HepG2 (cell line): ENCODE data around the gene ESYT1. TPM values are rescaled to one million over a fixed set of nuclear protein-coding genes. Genes with fewer than 3 reads are reported as not detected.

Experiments used
- CEBPG ChIP-seq: IDR thresholded peaks from 2 replicates; pipeline ENCODE4 v1.6.1; 2016
- EP300 ChIP-seq, 3 experiments: sonication (generic) in 1 of 3; formaldehyde crosslinking in 1 of 3; IDR thresholded peaks; 2 replicates each; pipeline versions ENCODE4 v1.5.1 to v1.6.1; 2011 to 2020; ENCODE audit warnings: low read depth in 2 of 3, low read length in 2 of 3, borderline replicate concordance in 1 of 3, improper control_type of control experiment in 1 of 3, mild to moderate bottlenecking in 1 of 3, missing genetic modification reagents in 1 of 3, moderate library complexity in 1 of 3
- SPEN ChIP-seq: sonication (generic); formaldehyde crosslinking; IDR thresholded peaks from 2 replicates; pipeline ENCODE4 v1.5.1; 2020; ENCODE audit warnings: low read depth, mild to moderate bottlenecking, missing genetic modification reagents
- SRF ChIP-seq: IDR thresholded peaks from 2 replicates; pipeline ENCODE4 v1.6.1; 2011; ENCODE audit warnings: mild to moderate bottlenecking, low read depth, low read length, moderate library complexity
- ZNF121 ChIP-seq: sonication (generic); formaldehyde crosslinking; IDR thresholded peaks from 2 replicates; pipeline ENCODE4 v1.5.0; 2020; ENCODE audit warnings: mild to moderate bottlenecking, missing genetic modification reagents
- ZNF20 ChIP-seq: sonication (generic); formaldehyde crosslinking; IDR thresholded peaks from 2 replicates; pipeline ENCODE4 v1.4.0; 2020; ENCODE audit warnings: mild to moderate bottlenecking, moderate library complexity, missing genetic modification reagents
- ZNF230 ChIP-seq: sonication (generic); formaldehyde crosslinking; IDR thresholded peaks from 2 replicates; pipeline ENCODE4 v1.4.0; 2020; ENCODE audit warnings: mild to moderate bottlenecking, missing genetic modification reagents
- ZNF672 ChIP-seq: sonication (generic); formaldehyde crosslinking; IDR thresholded peaks from 2 replicates; pipeline ENCODE4 v1.8.1; 2022; ENCODE audit warnings: missing genetic modification reagents
- ZSCAN29 ChIP-seq: sonication (generic); formaldehyde crosslinking; conservative IDR thresholded peaks from 2 replicates; pipeline ENCODE4 v1.4.0; 2020; ENCODE audit warnings: mild to moderate bottlenecking, missing genetic modification reagents
- polyA plus RNA-seq, 8 experiments: library from polyadenylated mRNA; depleted of rRNA in 3 of 8; stranded (reverse) in 7 of 8; unstranded in 1 of 8; fragments of >200 nt; fragmentation: Illumina TruSeq in 4 of 8; extraction: Trizol in 4 of 8; gene quantifications; 2 replicates each; pipeline versions ENCODE4 v1.2.1 to v1.2.3, GENCODE V29; 2011 to 2016; ENCODE audit warnings: low read depth in 4 of 8, missing spikeins in 1 of 8, mixed read lengths in 1 of 8; ENCODE audit not compliant: insufficient read depth in 1 of 8
- total RNA-seq, 5 experiments: library from RNA; depleted of rRNA; stranded (reverse); fragments of >200 nt; fragmentation: Illumina TruSeq; extraction: Trizol; gene quantifications; 2 replicates each; pipeline ENCODE4 v1.2.3, GENCODE V29; 2016; ENCODE audit warnings: low read depth in 1 of 5
- TF ChIP-seq, protein P1 (sequence below): sonication (generic); formaldehyde crosslinking; IDR thresholded peaks from 2 replicates; pipeline ENCODE4 v1.4.0; 2020; ENCODE audit warnings: missing genetic modification reagents, borderline replicate concordance
- TF ChIP-seq, protein P2 (sequence below): sonication (generic); formaldehyde crosslinking; IDR thresholded peaks from 2 replicates; pipeline ENCODE4 v1.4.0; 2020; ENCODE audit warnings: missing genetic modification reagents
- TF ChIP-seq, protein P3 (sequence below): sonication (generic); formaldehyde crosslinking; IDR thresholded peaks from 2 replicates; pipeline ENCODE4 v1.8.1; 2023; ENCODE audit warnings: mild to moderate bottlenecking, moderate library complexity, missing genetic modification reagents
- TF ChIP-seq, protein P4 (sequence below): sonication (generic); formaldehyde crosslinking; IDR thresholded peaks from 2 replicates; pipeline ENCODE4 v1.4.0; 2020; ENCODE audit warnings: missing genetic modification reagents, borderline replicate concordance
- TF ChIP-seq, protein P5 (sequence below): IDR thresholded peaks from 2 replicates; pipeline ENCODE4 v1.6.1; 2016; ENCODE audit warnings: low read depth

The ESYT1 gene
- total and polyA plus RNA-seq, 2 of the 13 experiments (the other 11 are each of a cell fraction or from before 2014, with no cell fraction given): 66.9 to 71.0 TPM

DNA sequence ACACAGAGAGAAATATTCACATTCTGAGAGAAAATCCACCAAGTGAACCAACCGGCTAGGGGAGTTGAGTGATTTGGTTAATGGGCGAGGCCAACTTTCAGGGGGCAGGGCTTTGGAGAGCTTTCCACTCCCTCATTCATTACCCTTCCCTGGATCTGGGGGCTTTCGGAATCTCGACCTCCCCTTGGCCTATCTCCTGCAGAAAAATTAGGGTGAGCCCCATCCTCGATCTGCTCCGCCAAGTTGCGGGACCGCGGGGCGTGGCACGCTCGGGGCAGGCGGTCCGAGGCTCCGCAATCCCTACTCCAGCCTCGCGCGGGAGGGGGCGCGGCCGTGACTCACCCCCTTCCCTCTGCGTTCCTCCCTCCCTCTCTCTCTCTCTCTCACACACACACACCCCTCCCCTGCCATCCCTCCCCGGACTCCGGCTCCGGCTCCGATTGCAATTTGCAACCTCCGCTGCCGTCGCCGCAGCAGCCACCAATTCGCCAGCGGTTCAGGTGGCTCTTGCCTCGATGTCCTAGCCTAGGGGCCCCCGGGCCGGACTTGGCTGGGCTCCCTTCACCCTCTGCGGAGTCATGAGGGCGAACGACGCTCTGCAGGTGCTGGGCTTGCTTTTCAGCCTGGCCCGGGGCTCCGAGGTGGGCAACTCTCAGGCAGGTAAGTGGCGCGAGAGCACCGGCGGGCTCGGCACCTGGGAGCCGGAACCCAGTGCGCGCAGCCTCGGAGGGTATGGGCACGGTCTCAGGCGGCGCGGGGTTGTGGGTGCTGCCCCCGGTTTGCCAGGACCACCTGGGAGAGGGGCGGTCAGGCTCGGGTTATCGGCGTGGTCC lies 48.1 kb upstream of the ESYT1 start, which contains the start of gene ERBB3 (continued):
- TF ChIP-seq, protein P1, sequence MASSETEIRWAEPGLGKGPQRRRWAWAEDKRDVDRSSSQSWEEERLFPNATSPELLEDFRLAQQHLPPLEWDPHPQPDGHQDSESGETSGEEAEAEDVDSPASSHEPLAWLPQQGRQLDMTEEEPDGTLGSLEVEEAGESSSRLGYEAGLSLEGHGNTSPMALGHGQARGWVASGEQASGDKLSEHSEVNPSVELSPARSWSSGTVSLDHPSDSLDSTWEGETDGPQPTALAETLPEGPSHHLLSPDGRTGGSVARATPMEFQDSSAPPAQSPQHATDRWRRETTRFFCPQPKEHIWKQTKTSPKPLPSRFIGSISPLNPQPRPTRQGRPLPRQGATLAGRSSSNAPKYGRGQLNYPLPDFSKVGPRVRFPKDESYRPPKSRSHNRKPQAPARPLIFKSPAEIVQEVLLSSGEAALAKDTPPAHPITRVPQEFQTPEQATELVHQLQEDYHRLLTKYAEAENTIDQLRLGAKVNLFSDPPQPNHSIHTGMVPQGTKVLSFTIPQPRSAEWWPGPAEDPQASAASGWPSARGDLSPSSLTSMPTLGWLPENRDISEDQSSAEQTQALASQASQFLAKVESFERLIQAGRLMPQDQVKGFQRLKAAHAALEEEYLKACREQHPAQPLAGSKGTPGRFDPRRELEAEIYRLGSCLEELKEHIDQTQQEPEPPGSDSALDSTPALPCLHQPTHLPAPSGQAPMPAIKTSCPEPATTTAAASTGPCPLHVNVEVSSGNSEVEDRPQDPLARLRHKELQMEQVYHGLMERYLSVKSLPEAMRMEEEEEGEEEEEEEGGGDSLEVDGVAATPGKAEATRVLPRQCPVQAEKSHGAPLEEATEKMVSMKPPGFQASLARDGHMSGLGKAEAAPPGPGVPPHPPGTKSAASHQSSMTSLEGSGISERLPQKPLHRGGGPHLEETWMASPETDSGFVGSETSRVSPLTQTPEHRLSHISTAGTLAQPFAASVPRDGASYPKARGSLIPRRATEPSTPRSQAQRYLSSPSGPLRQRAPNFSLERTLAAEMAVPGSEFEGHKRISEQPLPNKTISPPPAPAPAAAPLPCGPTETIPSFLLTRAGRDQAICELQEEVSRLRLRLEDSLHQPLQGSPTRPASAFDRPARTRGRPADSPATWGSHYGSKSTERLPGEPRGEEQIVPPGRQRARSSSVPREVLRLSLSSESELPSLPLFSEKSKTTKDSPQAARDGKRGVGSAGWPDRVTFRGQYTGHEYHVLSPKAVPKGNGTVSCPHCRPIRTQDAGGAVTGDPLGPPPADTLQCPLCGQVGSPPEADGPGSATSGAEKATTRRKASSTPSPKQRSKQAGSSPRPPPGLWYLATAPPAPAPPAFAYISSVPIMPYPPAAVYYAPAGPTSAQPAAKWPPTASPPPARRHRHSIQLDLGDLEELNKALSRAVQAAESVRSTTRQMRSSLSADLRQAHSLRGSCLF (CRISPR knock-in tag): no peak
- TF ChIP-seq, protein P2, sequence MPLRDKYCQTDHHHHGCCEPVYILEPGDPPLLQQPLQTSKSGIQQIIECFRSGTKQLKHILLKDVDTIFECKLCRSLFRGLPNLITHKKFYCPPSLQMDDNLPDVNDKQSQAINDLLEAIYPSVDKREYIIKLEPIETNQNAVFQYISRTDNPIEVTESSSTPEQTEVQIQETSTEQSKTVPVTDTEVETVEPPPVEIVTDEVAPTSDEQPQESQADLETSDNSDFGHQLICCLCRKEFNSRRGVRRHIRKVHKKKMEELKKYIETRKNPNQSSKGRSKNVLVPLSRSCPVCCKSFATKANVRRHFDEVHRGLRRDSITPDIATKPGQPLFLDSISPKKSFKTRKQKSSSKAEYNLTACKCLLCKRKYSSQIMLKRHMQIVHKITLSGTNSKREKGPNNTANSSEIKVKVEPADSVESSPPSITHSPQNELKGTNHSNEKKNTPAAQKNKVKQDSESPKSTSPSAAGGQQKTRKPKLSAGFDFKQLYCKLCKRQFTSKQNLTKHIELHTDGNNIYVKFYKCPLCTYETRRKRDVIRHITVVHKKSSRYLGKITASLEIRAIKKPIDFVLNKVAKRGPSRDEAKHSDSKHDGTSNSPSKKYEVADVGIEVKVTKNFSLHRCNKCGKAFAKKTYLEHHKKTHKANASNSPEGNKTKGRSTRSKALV (CRISPR knock-in tag): no peak; the same call in 1 of the 2 replicates
- TF ChIP-seq, protein P3, sequence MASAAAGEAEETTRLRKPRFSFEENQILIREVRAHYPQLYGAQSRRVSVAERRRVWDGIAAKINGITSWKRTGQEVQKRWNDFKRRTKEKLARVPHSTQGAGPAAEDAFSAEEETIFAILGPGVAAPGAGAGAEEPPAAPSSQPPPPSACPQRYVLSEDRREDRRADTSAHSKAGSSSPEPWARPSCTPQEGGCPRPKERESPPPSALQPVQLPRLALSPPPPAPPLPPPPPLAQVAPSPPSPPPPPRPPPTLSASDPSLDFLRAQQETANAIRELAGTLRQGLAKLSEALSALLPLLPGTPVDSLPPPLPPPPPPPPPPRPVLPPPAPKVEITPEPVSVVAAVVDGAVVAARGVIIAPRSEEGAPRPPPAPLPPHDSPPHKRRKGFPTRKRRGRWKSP (CRISPR knock-in tag): no peak; the same call in 1 of the 2 replicates
- TF ChIP-seq ZSCAN29 (CRISPR knock-in tag) (no peak), SPEN (CRISPR knock-in tag) (0 out of 2 replicates have a peak, but pooled peaks have one; percentile 44), ZNF20 (CRISPR knock-in tag) (no peak), SRF (no peak), EP300 (IDR thresholded peaks at IDR 0.05; ENCODE audit: low read depth in 2 of 2, low read length in 2 of 2) (no peak), EP300 (CRISPR knock-in tag; IDR thresholded peaks at IDR 0.05; ENCODE audit: borderline replicate concordance) (no peak), CEBPG (CRISPR knock-in tag) (peak; percentile 50), ZNF121 (no peak), ZNF230 (CRISPR knock-in tag) (no peak), ZNF672 (CRISPR knock-in tag) (no peak)
- TF ChIP-seq, protein P4, sequence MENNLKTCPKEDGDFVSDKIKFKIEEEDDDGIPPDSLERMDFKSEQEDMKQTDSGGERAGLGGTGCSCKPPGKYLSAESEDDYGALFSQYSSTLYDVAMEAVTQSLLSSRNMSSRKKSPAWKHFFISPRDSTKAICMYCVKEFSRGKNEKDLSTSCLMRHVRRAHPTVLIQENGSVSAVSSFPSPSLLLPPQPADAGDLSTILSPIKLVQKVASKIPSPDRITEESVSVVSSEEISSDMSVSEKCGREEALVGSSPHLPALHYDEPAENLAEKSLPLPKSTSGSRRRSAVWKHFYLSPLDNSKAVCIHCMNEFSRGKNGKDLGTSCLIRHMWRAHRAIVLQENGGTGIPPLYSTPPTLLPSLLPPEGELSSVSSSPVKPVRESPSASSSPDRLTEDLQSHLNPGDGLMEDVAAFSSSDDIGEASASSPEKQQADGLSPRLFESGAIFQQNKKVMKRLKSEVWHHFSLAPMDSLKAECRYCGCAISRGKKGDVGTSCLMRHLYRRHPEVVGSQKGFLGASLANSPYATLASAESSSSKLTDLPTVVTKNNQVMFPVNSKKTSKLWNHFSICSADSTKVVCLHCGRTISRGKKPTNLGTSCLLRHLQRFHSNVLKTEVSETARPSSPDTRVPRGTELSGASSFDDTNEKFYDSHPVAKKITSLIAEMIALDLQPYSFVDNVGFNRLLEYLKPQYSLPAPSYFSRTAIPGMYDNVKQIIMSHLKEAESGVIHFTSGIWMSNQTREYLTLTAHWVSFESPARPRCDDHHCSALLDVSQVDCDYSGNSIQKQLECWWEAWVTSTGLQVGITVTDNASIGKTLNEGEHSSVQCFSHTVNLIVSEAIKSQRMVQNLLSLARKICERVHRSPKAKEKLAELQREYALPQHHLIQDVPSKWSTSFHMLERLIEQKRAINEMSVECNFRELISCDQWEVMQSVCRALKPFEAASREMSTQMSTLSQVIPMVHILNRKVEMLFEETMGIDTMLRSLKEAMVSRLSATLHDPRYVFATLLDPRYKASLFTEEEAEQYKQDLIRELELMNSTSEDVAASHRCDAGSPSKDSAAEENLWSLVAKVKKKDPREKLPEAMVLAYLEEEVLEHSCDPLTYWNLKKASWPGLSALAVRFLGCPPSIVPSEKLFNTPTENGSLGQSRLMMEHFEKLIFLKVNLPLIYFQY: peak; percentile 21; the same call in 1 of the 2 replicates
- TF ChIP-seq, protein P5, sequence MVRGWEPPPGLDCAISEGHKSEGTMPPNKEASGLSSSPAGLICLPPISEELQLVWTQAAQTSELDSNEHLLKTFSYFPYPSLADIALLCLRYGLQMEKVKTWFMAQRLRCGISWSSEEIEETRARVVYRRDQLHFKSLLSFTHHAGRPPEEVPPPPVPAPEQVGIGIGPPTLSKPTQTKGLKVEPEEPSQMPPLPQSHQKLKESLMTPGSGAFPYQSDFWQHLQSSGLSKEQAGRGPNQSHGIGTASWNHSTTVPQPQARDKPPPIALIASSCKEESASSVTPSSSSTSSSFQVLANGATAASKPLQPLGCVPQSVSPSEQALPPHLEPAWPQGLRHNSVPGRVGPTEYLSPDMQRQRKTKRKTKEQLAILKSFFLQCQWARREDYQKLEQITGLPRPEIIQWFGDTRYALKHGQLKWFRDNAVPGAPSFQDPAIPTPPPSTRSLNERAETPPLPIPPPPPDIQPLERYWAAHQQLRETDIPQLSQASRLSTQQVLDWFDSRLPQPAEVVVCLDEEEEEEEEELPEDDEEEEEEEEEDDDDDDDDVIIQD (CRISPR knock-in tag): no peak
